OCI-LY7 (cell line): ENCODE data around the gene QPCTL.

ENCODE experiments used
- EZH2phosphoT487 ChIP-seq: fragments of 200-600 bp; sonication (generic); IDR thresholded peaks from 2 replicates; pipeline ENCODE4 v1.6.1; 2018; ENCODE audit warnings: low read depth, borderline replicate concordance, mild to moderate bottlenecking, mixed run types, antibody characterized with exemption, low read length, moderate library complexity, mixed read lengths
- TF ChIP-seq, protein P1 (sequence below): fragments of 200-600 bp; sonication (generic); conservative IDR thresholded peaks from 2 replicates; pipeline ENCODE4 v1.5.1; 2014; ENCODE audit warnings: mild to moderate bottlenecking, antibody characterized with exemption, low read length, moderate library complexity, mixed read lengths

- TF ChIP-seq, protein P1, sequence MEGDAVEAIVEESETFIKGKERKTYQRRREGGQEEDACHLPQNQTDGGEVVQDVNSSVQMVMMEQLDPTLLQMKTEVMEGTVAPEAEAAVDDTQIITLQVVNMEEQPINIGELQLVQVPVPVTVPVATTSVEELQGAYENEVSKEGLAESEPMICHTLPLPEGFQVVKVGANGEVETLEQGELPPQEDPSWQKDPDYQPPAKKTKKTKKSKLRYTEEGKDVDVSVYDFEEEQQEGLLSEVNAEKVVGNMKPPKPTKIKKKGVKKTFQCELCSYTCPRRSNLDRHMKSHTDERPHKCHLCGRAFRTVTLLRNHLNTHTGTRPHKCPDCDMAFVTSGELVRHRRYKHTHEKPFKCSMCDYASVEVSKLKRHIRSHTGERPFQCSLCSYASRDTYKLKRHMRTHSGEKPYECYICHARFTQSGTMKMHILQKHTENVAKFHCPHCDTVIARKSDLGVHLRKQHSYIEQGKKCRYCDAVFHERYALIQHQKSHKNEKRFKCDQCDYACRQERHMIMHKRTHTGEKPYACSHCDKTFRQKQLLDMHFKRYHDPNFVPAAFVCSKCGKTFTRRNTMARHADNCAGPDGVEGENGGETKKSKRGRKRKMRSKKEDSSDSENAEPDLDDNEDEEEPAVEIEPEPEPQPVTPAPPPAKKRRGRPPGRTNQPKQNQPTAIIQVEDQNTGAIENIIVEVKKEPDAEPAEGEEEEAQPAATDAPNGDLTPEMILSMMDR, result no peak
- no peak for TF ChIP-seq EZH2phosphoT487
These were observed 21.6 kb upstream of the QPCTL start for GRCh38 chr19:45670670-45671453.
